Stimulated activated CD4-positive, alpha-beta T cell treated with anti-CD3 and anti-CD28 coated beads, Interleukin-4, amount 100 ng/mL, for 24 hours (primary cell): ENCODE results near the gene RBM44.

ENCODE experiments used
- DNase-seq: peaks from one replicate; pipeline ENCODE4 v3.0.0-alpha.2; 2020

Gene RBM44

DNA sequence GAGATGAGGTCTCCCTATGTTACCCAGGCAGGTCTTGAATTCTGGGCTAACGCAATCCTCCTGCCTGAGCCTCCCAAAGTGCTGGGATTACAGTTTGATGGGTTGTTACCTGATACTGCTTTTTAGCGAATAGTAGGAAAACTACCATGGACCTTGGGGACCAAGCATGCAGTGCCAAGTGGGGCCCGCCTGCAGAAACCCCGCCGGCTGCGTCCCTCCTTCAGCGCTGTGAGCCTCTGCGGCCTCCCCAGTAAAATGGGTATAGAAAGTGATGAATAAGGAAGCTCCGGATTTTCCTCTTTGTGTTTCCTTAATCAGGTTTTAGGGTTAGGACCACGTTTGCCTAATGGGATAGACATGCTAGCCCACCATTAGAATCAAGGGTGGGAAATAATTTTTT is 91.2 kb downstream of the RBM44 start:
- DNase-seq, result no peak
